ENCODE data around the gene NRP1.
"Not testable (repeated sequence)": the region's sequence is repeated elsewhere in the genome, so short reads cannot be mapped to it uniquely, and the experiment has no call there.

The NRP1 gene

DNA sequence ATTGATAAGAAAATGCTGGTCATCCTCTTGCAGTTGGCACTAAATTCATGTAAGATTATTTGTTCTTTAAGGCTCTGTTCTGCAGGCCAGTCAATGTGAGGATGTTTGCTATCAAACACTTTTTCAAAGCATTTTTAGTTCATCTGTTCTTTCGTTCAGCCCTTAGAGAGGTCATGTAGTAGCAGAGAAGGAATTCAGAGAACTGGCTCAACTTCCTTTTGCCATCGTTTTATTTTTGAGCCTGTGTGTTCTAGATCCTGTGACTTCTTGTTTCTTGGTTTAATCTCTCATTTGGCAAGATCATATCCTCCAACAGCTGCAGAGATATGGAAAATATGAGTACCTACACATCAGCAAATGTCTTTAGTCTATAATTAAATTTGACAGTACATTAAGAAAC is 184.3 kb downstream of the NRP1 start:
- DNase-seq (ENCODE audit: low read depth), result no peak

- DNase-seq (ENCODE audit: low read depth), result no peak
These were observed 187.5 kb downstream of the NRP1 start for GRCh38 chr10:33147013-33147310.

DNA sequence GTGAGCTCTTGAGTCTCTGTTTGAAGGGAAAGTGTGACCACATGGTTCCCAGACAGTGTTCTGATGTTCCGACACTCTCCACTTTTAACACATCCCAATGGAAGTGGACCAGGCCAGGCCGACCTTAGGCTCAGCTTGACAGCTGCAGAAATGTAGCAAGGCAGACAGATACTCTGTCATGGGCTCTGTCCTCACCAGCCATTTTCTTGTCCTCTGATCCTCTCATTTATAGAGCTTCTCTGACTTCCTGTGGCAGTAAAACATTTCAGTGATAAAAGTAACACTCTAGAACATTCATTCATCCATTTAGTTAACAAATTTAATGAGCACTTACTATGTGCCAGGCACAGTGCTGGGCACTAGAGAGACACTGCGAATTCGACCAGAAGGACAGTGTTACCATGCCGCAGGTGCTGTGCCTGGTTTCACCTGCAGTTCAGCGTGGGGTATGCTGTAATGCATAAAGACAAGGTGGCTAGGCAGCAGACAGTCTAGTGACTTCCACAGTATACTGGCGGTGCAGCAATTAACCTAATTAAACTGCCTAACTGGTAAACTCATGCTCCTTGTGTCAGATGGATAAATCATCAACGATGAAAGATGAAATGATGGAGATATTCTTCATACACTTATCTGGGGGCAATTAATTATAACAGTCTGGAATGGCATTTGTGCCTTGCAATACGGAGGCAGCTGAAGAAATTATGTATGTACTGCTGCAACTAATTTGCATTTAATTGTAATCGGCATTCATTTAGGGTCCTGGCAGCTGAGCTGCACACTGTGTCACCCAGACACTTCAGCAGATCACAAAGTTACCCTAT is 188.1 kb downstream of the NRP1 start:
- no peak for DNase-seq (ENCODE audit: low read depth)

- DNase-seq (ENCODE audit: low read depth), result no peak
These were observed 188.8 kb downstream of the NRP1 start for GRCh38 chr10:33145451-33146188.

DNA sequence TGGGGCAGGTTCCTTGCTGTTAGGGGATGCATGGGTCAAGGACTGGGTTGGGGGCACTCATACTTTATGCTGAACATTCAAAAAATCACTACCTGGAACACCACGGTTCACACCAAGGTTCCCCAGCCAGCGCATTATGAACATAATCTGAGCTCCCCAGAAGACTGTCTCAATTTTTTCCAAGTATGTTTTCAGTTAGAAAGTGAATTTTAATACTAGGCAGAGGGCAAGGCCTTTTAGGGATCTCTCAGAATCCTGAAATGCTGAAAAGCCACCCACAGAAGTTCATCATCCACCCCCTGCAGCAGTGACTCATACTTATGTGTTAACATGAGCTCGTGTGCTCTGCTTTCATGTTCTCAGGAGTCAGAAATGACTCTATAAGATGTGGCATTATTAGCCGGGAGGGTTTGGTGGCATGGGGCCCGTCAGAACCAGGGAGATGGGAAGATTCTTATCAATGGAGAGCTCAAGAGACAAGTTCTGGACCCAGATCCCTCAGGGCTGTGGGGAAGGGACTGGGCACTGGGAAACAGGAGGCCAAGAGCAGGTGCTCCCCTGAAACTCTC is 191.2 kb downstream of the NRP1 start:
- DNase-seq (ENCODE audit: low read depth), result no peak

DNA sequence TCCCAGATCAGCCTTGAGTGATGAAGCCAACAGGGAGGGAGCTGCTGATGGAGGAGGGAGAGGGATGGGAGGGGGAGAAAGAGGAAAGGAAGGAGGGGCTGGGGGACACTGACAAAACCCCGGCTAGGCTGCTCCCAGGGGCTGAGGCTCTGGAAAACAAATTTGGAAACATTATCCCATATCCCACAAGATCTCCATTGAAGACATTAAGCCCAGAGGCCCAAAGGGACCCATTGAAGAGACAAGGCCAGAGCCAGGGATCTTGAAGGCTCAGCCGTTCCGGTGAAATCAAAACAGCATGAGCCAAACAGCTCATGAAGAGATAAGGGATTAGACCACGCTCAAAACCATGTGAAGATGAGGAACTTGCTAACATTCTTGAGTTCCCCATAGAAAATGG is 192.2 kb downstream of the NRP1 start:
- no peak for DNase-seq (ENCODE audit: low read depth)

DNA sequence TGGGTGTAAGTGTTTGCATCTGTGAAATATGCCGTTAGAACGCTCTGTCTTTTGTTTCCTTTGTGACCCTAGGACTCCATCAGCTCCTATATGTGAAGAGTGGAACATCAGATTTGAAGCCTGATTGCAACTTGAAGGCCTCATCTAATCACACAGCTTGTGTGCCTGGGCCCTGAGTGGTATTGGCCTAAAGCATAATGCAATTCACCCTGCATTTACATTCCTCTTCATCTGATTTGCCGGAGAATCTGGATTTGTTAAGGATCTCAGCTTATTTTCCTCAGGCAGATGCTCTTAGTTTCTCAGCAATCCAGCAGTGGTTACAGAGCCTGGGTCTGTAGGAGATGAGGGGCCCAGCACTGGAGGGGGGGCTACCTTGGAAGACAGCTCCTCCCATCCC is 193.2 kb downstream of the NRP1 start:
- DNase-seq (ENCODE audit: low read depth), result no peak

DNA sequence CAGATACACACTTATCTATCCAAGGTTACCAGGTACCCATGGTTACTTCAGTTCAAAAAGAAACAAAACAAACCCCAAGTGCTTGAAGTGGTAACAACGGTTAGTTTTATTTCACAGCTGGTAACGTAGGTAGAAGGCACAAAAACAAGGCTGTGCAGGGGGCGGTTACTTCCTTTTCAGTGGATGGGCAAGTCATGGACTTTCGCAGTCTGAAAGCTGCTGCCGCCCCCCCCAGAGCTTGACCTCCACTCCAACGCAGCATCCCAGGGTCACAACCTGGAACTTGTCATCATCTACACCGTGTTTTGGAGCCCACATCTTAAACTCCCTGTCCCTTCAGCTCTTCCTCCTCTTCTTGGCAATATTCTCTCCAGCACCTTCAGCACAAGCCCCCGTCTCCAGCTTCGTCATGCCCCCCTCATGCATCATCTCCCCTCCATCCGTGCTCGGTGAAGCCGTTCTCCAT is 195.3 kb downstream of the NRP1 start:
- DNase-seq (ENCODE audit: low read depth), result no peak

- not testable (repeated sequence) for DNase-seq (ENCODE audit: low read depth)
These were observed 195.8 kb downstream of the NRP1 start for GRCh38 chr10:33138686-33139085.

- no peak for DNase-seq (ENCODE audit: low read depth)
These were observed 197.0 kb downstream of the NRP1 start for GRCh38 chr10:33137356-33138005.

DNA sequence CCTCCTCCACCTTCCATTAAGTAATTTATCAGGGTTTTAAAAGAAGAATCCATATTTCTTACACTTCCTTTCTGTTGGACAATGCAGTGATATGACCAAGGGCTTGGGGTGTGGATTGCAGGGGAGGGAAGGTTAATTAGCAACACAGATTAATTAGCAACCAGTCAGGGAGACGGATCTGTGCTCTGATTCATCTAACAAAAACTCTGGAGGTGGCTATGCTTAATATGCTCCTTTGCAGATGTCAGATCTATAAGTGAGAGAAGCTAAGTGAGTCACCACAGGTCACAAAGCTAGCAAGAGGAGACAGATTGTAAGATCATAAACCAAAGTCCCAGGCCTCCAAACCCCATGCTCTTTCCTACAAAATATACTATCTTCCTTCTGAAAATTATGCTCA is 197.7 kb downstream of the NRP1 start:
- DNase-seq (ENCODE audit: low read depth), result no peak

- no peak for DNase-seq (ENCODE audit: low read depth)
These were observed 198.2 kb downstream of the NRP1 start for GRCh38 chr10:33136271-33136670.

DNA sequence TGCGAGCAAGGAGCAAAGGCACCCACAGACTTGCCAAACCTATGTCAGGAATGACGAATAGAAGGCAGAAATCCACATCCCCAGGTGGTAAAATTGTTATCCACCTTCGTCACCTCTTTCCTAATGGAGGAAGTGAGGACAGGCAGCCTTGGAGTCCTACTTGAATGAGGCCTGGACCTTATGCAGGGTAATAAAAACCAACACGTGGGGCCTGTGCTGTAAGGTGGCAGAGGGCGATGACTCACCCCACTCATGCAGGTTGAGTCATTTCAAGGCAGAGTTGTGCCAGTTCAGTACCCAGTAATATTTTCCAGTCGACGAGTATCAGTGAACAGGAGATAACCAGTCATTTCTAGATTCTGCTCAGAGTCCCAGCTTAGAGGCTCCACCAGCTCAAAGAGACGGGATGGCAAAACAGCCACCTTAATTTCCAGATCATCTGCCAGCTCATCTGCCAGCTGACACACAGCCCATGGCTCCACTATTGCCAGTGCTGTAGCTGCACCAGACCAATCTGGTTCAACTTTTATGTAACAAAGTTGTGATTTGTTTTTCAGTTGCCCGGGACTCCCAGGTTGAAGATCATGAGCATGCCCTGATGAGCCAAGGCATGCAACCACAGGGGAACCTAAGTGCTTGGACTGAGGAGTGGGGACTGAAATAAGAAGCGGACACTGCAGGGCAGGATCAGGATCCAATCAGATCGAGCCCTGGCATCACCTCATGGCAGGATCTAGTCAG is 200.3 kb downstream of the NRP1 start:
- DNase-seq (ENCODE audit: low read depth), result no peak

DNA sequence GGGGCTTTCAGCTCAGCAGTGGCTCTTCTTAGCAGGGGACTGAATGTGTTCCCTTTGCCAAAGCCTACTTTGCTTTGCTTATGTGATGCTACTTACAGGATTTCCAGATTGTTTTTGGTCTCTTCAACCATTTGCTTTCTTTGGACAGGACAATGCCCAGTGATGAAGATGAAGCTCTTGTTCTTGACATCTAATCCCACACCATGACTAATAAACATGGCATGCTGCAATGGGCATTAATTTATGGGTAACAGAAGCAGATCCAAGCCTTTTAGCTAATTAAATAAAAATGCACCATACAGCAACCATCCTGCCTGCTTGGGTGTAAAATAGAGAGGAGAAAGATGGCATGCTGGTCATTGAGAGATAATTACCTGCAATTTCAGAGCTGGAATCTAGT is 200.9 kb downstream of the NRP1 start:
- no peak for DNase-seq (ENCODE audit: low read depth)

GRCh38 chr10:33132626-33133025 is 201.8 kb downstream of the NRP1 start:
- DNase-seq (ENCODE audit: low read depth), result no peak

DNA sequence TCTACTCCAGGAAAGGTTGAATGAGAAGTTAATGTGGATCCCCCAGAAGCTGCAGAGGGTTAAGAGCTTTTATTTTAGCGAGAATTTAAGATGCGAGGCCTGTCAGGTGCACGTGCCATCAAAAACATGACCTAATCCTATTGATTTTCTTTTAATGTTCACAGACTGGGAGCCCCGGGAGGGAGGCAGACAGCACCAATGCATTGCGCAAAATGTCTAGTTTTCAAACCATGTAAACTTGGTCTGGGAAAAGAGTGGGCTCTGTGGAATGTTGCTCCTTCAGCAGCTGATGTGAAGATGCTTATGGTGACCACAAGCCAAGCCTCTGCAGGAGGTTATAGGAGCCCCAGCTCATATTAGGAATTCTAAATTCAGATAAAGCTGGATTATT is 204.5 kb downstream of the NRP1 start:
- DNase-seq (ENCODE audit: low read depth), result no peak

GRCh38 chr10:33129141-33129995 is 205.1 kb downstream of the NRP1 start:
- DNase-seq (ENCODE audit: low read depth), result peak; percentile 97

GRCh38 chr10:33127622-33128021 is 206.8 kb downstream of the NRP1 start:
- DNase-seq (ENCODE audit: low read depth), result no peak

Measured in GM04503 (cell line).